Trophoblast cell (in vitro differentiated cells and primary cell): Measurements from ENCODE around the gene TMEM52.

Experiments used
- DNase-seq, 2 donors: peaks; one replicate each; pipeline ENCODE4 v3.0.0-alpha.2; 2016
- H2AFZ ChIP-seq: 2 replicates; pipeline ENCODE4 v1.6.1; 2013; ENCODE audit warnings: low read length, moderate library complexity, mild to moderate bottlenecking; ENCODE audit not compliant: insufficient read depth, poor library complexity
- H2AK5ac ChIP-seq: 2 replicates; pipeline ENCODE4 v1.6.1; 2013; ENCODE audit warnings: mild to moderate bottlenecking, low read length
- H2BK120ac ChIP-seq: 2 replicates; pipeline ENCODE4 v1.6.1; 2013; ENCODE audit warnings: low read length, mild to moderate bottlenecking, moderate library complexity; ENCODE audit not compliant: insufficient read depth, poor library complexity
- H2BK12ac ChIP-seq: 2 replicates; pipeline ENCODE4 v1.6.1; 2013; ENCODE audit warnings: mild to moderate bottlenecking, low read length, moderate library complexity
- H2BK5ac ChIP-seq: 2 replicates; pipeline ENCODE4 v1.6.1; 2013; ENCODE audit warnings: low read length, low read depth, moderate library complexity, mild to moderate bottlenecking; ENCODE audit not compliant: poor library complexity
- H3K14ac ChIP-seq: 2 replicates; pipeline ENCODE4 v1.6.1; 2013; ENCODE audit warnings: mild to moderate bottlenecking, low read length
- H3K18ac ChIP-seq: 2 replicates; pipeline ENCODE4 v1.6.1; 2013; ENCODE audit warnings: mild to moderate bottlenecking, low read length
- H3K23ac ChIP-seq: 2 replicates; pipeline ENCODE4 v1.6.1; 2013; ENCODE audit warnings: low read length
- H3K27ac ChIP-seq: 2 replicates; pipeline ENCODE4 v1.5.1; 2013; ENCODE audit warnings: low read depth, mild to moderate bottlenecking, inconsistent platforms, low read length, moderate library complexity
- H3K27me3 ChIP-seq: 2 replicates; pipeline ENCODE4 v1.6.1; 2013; ENCODE audit warnings: inconsistent platforms, mild to moderate bottlenecking, low read length, moderate library complexity; ENCODE audit not compliant: insufficient read depth
- H3K36me3 ChIP-seq, 2 experiments: 1 replicate in 1 of 2; 2 replicates in 1 of 2; pipeline ENCODE4 v1.6.1; 2013; ENCODE audit warnings: low read length in 2 of 2, mild to moderate bottlenecking in 2 of 2, moderate library complexity in 1 of 2; ENCODE audit not compliant: insufficient read depth in 2 of 2, control insufficient read depth in 1 of 2
- H3K4ac ChIP-seq: 2 replicates; pipeline ENCODE4 v1.6.1; 2013; ENCODE audit warnings: low read depth, mild to moderate bottlenecking, low read length, moderate library complexity
- H3K4me1 ChIP-seq, 2 experiments: 1 replicate in 1 of 2; 2 replicates in 1 of 2; pipeline ENCODE4 v1.6.1; 2013; ENCODE audit warnings: low read length in 2 of 2, mild to moderate bottlenecking in 2 of 2, moderate library complexity in 1 of 2; ENCODE audit not compliant: insufficient read depth in 2 of 2, control insufficient read depth in 1 of 2
- H3K4me2 ChIP-seq: 2 replicates; pipeline ENCODE4 v1.6.1; 2013; ENCODE audit warnings: inconsistent platforms, mild to moderate bottlenecking, low read length, moderate library complexity
- H3K4me3 ChIP-seq: 2 replicates; pipeline ENCODE4 v1.5.1; 2013; ENCODE audit warnings: mild to moderate bottlenecking, low read depth, low read length, inconsistent platforms
- H3K79me1 ChIP-seq: one replicate; pipeline ENCODE4 v1.6.1; 2013; ENCODE audit warnings: low read length
- H3K79me2 ChIP-seq: 2 replicates; pipeline ENCODE4 v1.6.1; 2013; ENCODE audit warnings: low read length, mild to moderate bottlenecking; ENCODE audit not compliant: control insufficient read depth, insufficient read depth, poor library complexity
- H3K9ac ChIP-seq: 2 replicates; pipeline ENCODE4 v1.6.1; 2013; ENCODE audit warnings: mild to moderate bottlenecking, low read length
- H3K9me3 ChIP-seq: 2 replicates; pipeline ENCODE4 v1.6.1; 2013; ENCODE audit warnings: low read depth, mild to moderate bottlenecking, control low read depth, inconsistent platforms, low read length; ENCODE audit not compliant: insufficient read depth
- H4K12ac ChIP-seq: 2 replicates; pipeline ENCODE4 v1.6.1; 2013; ENCODE audit warnings: low read depth, mild to moderate bottlenecking, low read length, moderate library complexity
- H4K8ac ChIP-seq: 2 replicates; pipeline ENCODE4 v1.6.1; 2013; ENCODE audit warnings: low read depth, mild to moderate bottlenecking, low read length, moderate library complexity
- H4K91ac ChIP-seq: one replicate; pipeline ENCODE4 v1.6.1; 2013; ENCODE audit warnings: low read depth, mild to moderate bottlenecking, low read length, moderate library complexity
- WGBS: extraction: QIAGEN DNeasy Blood & Tissue Kit; methylation state at CpG from one replicate; pipeline ENCODE4 v1.1.7; 2013; ENCODE audit warnings: missing lambda C conversion rate; ENCODE audit not compliant: insufficient read length, insufficient coverage; ENCODE audit errors: extremely low coverage; 5-methylcytosine and 5-hydroxymethylcytosine counted together

Gene TMEM52

DNA sequence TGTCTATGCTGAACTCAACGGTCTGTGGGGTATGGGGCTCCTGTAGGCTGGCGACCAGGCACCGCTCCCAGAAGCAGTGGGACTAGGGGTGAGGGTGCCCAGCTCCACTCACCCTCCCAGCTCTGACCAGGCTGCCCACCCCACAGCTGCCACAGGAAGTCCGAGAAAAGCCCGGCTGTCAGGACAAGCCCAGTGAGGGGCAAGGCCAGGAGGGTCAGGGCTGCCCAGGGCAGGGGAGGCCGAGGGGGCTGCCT is 3.5 kb upstream of the TMEM52 start:
- Histone ChIP-seq H3K9ac (no peak overlapping the region), H2AK5ac (no peak overlapping the region), H3K4me1 (peaks cover 12 to 13% of the 10 kb centered on the region in 2 experiments), H3K4ac (no peak overlapping the region), H2BK120ac (no peak overlapping the region), H3K79me1 (peaks cover 3% of the 10 kb centered on the region), H3K27me3 (no peaks in the 10 kb centered on the region), H3K23ac (no peak overlapping the region), H3K9me3 (peaks cover 13% of the 10 kb centered on the region), H2BK5ac (no peak overlapping the region), H2AFZ (no peak overlapping the region), H3K4me2 (no peak overlapping the region), H3K79me2 (no peaks in the 10 kb centered on the region), H2BK12ac (no peak overlapping the region), H3K27ac (no peak overlapping the region), H3K14ac (no peak overlapping the region), H4K8ac (no peak overlapping the region), H4K12ac (no peak overlapping the region), H3K4me3 (no peak overlapping the region), H3K18ac (no peak overlapping the region), H4K91ac (no peak overlapping the region), H3K36me3 (no peaks in the 10 kb centered on the region)
- no CpG with 5 or more reads among the region's 6 CpGs for WGBS
- no peak for DNase-seq

GRCh38 chr1:1921901-1922701 is 3.0 kb upstream of the TMEM52 start:
- Histone ChIP-seq H3K4me2 (no peak overlapping the region), H4K12ac (no peak overlapping the region), H2BK12ac (no peak overlapping the region), H2AK5ac (no peak overlapping the region), H3K18ac (no peak overlapping the region), H4K8ac (no peak overlapping the region), H4K91ac (no peak overlapping the region), H2BK120ac (no peak overlapping the region), H2BK5ac (no peak overlapping the region), H3K27ac (no peak overlapping the region), H3K9ac (no peak overlapping the region), H3K23ac (no peak overlapping the region), H3K14ac (no peak overlapping the region), H3K79me1 (peaks cover 3% of the 10 kb centered on the region), H3K4ac (no peak overlapping the region), H3K27me3 (no peaks in the 10 kb centered on the region), H3K4me3 (no peak overlapping the region), H3K36me3 (no peaks in the 10 kb centered on the region), H3K79me2 (no peaks in the 10 kb centered on the region), H2AFZ (no peak overlapping the region), H3K4me1 (peaks cover 12 to 13% of the 10 kb centered on the region in 2 experiments), H3K9me3 (peaks cover 13% of the 10 kb centered on the region)
- no peak for DNase-seq
- no CpG with 5 or more reads among the region's 16 CpGs for WGBS

- H3K36me3 ChIP-seq, result no peaks in the 10 kb centered on the region
- H2AK5ac ChIP-seq, result no peak overlapping the region
- no peak overlapping the region for H3K27ac ChIP-seq
- no peak overlapping the region for H2BK12ac ChIP-seq
- no peak overlapping the region for H3K4ac ChIP-seq
- no peak overlapping the region for H3K23ac ChIP-seq
- H3K79me1 ChIP-seq, result peaks cover 3% of the 10 kb centered on the region
- DNase-seq, result no peak
- H4K8ac ChIP-seq, result no peak overlapping the region
- H4K91ac ChIP-seq, result no peak overlapping the region
- H3K79me2 ChIP-seq, result no peaks in the 10 kb centered on the region
- H4K12ac ChIP-seq, result no peak overlapping the region
- H3K9ac ChIP-seq, result no peak overlapping the region
- H3K4me3 ChIP-seq, result no peak overlapping the region
- no peak overlapping the region for H3K14ac ChIP-seq
- peaks cover 13% of the 10 kb centered on the region for H3K9me3 ChIP-seq
- H2BK120ac ChIP-seq, result no peak overlapping the region
- no peak overlapping the region for H2AFZ ChIP-seq
- no peak overlapping the region for H2BK5ac ChIP-seq
- H3K27me3 ChIP-seq, result no peaks in the 10 kb centered on the region
- WGBS, result no CpG with 5 or more reads among the region's 6 CpGs
- H3K18ac ChIP-seq, result no peak overlapping the region
- peaks cover 12 to 13% of the 10 kb centered on the region in 2 experiments for H3K4me1 ChIP-seq
- no peak overlapping the region for H3K4me2 ChIP-seq
Measured at GRCh38 chr1:1921459-1921862, 2.4 kb upstream of the TMEM52 start.

- Histone ChIP-seq H2BK5ac (no peak overlapping the region), H3K4me1 (peaks cover 12 to 13% of the 10 kb centered on the region in 2 experiments), H3K18ac (no peak overlapping the region), H2BK120ac (no peak overlapping the region), H3K79me1 (peaks cover 3% of the 10 kb centered on the region), H2AK5ac (no peak overlapping the region), H3K27me3 (no peaks in the 10 kb centered on the region), H3K36me3 (no peaks in the 10 kb centered on the region), H3K27ac (no peak overlapping the region), H2BK12ac (no peak overlapping the region), H4K8ac (no peak overlapping the region), H3K23ac (no peak overlapping the region), H3K4me2 (no peak overlapping the region), H3K9me3 (peaks cover 13% of the 10 kb centered on the region), H3K79me2 (no peaks in the 10 kb centered on the region), H3K4me3 (no peak overlapping the region), H3K4ac (no peak overlapping the region), H4K91ac (no peak overlapping the region), H2AFZ (no peak overlapping the region), H3K14ac (no peak overlapping the region), H3K9ac (no peak overlapping the region), H4K12ac (no peak overlapping the region)
- no peak for DNase-seq
- no CpG with 5 or more reads among the region's 27 CpGs for WGBS
Measured at GRCh38 chr1:1920608-1921458, 1.8 kb upstream of the TMEM52 start.
